HepG2 (cell line): ENCODE results near the gene ASB16. TPM values are rescaled to one million over a fixed set of nuclear protein-coding genes. Genes with fewer than 3 reads are reported as not detected.

ENCODE experiments used
- ARNT2 ChIP-seq: sonication (generic); formaldehyde crosslinking; IDR thresholded peaks from 2 replicates; pipeline ENCODE4 v1.8.0; 2022; ENCODE audit warnings: mild to moderate bottlenecking, low read depth, missing genetic modification reagents, moderate library complexity
- BCL6 ChIP-seq: IDR thresholded peaks from 2 replicates; pipeline ENCODE4 v1.6.1; 2016; ENCODE audit warnings: missing genetic modification reagents, missing compliant biosample characterization
- DZIP1 ChIP-seq: sonication (generic); formaldehyde crosslinking; IDR thresholded peaks from 2 replicates; pipeline ENCODE4 v1.5.0; 2020; ENCODE audit warnings: mild to moderate bottlenecking, missing genetic modification reagents
- JUN ChIP-seq: sonication (generic); formaldehyde crosslinking; IDR thresholded peaks from 2 replicates; pipeline ENCODE4 v1.4.0; 2020; ENCODE audit warnings: mild to moderate bottlenecking, missing genetic modification reagents
- MIER2 ChIP-seq: IDR thresholded peaks from 2 replicates; pipeline ENCODE4 v1.6.1; 2016; ENCODE audit warnings: missing biosample characterization, missing genetic modification reagents
- RARA ChIP-seq: IDR thresholded peaks from 2 replicates; pipeline ENCODE4 v1.6.1; 2016; ENCODE audit warnings: missing genetic modification reagents, missing compliant biosample characterization
- SOX6 ChIP-seq, 2 experiments: fragments of 450-650 bp in 1 of 2; sonication (generic) in 1 of 2; formaldehyde crosslinking in 1 of 2; IDR thresholded peaks; 2 replicates each; pipeline versions ENCODE4 v1.4.0 to v1.6.1; 2017 to 2020; ENCODE audit warnings: antibody characterized with exemption in 1 of 2, mild to moderate bottlenecking in 1 of 2, missing genetic modification reagents in 1 of 2
- SP4 ChIP-seq: sonication (generic); formaldehyde crosslinking; IDR thresholded peaks from 2 replicates; pipeline ENCODE4 v1.8.1; 2023; ENCODE audit warnings: mild to moderate bottlenecking, missing genetic modification reagents
- SPEN ChIP-seq: sonication (generic); formaldehyde crosslinking; IDR thresholded peaks from 2 replicates; pipeline ENCODE4 v1.5.1; 2020; ENCODE audit warnings: low read depth, mild to moderate bottlenecking, missing genetic modification reagents
- SSRP1 ChIP-seq: IDR thresholded peaks from 2 replicates; pipeline ENCODE4 v1.6.1; 2016; ENCODE audit warnings: control low read depth
- YY1 ChIP-seq: IDR thresholded peaks from 2 replicates; pipeline ENCODE4 v1.6.1; 2011; ENCODE audit warnings: low read length, low read depth, moderate library complexity, mild to moderate bottlenecking; ENCODE audit not compliant: insufficient read depth, insufficient replicate concordance
- ZEB1 ChIP-seq: IDR thresholded peaks from 2 replicates; pipeline ENCODE4 v1.6.1; 2012; ENCODE audit warnings: mild to moderate bottlenecking, low read depth, inconsistent platforms; ENCODE audit not compliant: insufficient replicate concordance
- ZNF121 ChIP-seq: sonication (generic); formaldehyde crosslinking; IDR thresholded peaks from 2 replicates; pipeline ENCODE4 v1.5.0; 2020; ENCODE audit warnings: mild to moderate bottlenecking, missing genetic modification reagents
- ZNF274 ChIP-seq: sonication (generic); formaldehyde crosslinking; IDR thresholded peaks from 2 replicates; pipeline ENCODE4 v1.5.1; 2020; ENCODE audit warnings: mild to moderate bottlenecking, missing genetic modification reagents
- ZNF280D ChIP-seq: sonication (generic); formaldehyde crosslinking; IDR thresholded peaks from 2 replicates; pipeline ENCODE4 v1.5.1; 2020; ENCODE audit warnings: mild to moderate bottlenecking, missing genetic modification reagents
- ZNF296 ChIP-seq: sonication (generic); formaldehyde crosslinking; conservative IDR thresholded peaks from 2 replicates; pipeline ENCODE4 v1.5.0; 2020; ENCODE audit warnings: mild to moderate bottlenecking, missing genetic modification reagents
- ZNF547 ChIP-seq: sonication (generic); formaldehyde crosslinking; IDR thresholded peaks from 2 replicates; pipeline ENCODE4 v1.5.1; 2020; ENCODE audit warnings: mild to moderate bottlenecking, missing genetic modification reagents
- ZNF616 ChIP-seq: sonication (generic); formaldehyde crosslinking; IDR thresholded peaks from 2 replicates; pipeline ENCODE4 v1.5.0; 2020; ENCODE audit warnings: low read depth, mild to moderate bottlenecking, missing genetic modification reagents
- ZNF670 ChIP-seq: sonication (generic); formaldehyde crosslinking; IDR thresholded peaks from 2 replicates; pipeline ENCODE4 v1.8.0; 2022; ENCODE audit warnings: mild to moderate bottlenecking, missing genetic modification reagents, borderline replicate concordance
- ZSCAN21 ChIP-seq: sonication (generic); formaldehyde crosslinking; IDR thresholded peaks from 2 replicates; pipeline ENCODE4 v1.8.0; 2022; ENCODE audit warnings: mild to moderate bottlenecking, missing genetic modification reagents, moderate library complexity, borderline replicate concordance
- polyA plus RNA-seq, 8 experiments: library from polyadenylated mRNA; depleted of rRNA in 3 of 8; stranded (reverse) in 7 of 8; unstranded in 1 of 8; fragments of >200 nt; fragmentation: Illumina TruSeq in 4 of 8; extraction: Trizol in 4 of 8; gene quantifications; 2 replicates each; pipeline versions ENCODE4 v1.2.1 to v1.2.3, GENCODE V29; 2011 to 2016; ENCODE audit warnings: low read depth in 4 of 8, missing spikeins in 1 of 8, mixed read lengths in 1 of 8; ENCODE audit not compliant: insufficient read depth in 1 of 8
- total RNA-seq, 5 experiments: library from RNA; depleted of rRNA; stranded (reverse); fragments of >200 nt; fragmentation: Illumina TruSeq; extraction: Trizol; gene quantifications; 2 replicates each; pipeline ENCODE4 v1.2.3, GENCODE V29; 2016; ENCODE audit warnings: low read depth in 1 of 5
- TF ChIP-seq, protein P1 (sequence below): sonication (generic); formaldehyde crosslinking; IDR thresholded peaks from 2 replicates; pipeline ENCODE4 v1.5.0; 2020; ENCODE audit warnings: missing genetic modification reagents, mild to moderate bottlenecking, borderline replicate concordance
- TF ChIP-seq, protein P2 (sequence below): sonication (generic); formaldehyde crosslinking; IDR thresholded peaks from 2 replicates; pipeline ENCODE4 v1.4.0; 2020; ENCODE audit warnings: missing genetic modification reagents

The ASB16 gene
- total and polyA plus RNA-seq, 2 of the 13 experiments (the other 11 are each of a cell fraction or from before 2014, with no cell fraction given): 0.07 TPM; not detected in 1

GRCh38 chr17:44187131-44187899, 16.8 kb downstream of the ASB16 start (continued):
- TF ChIP-seq ZNF280D (no peak), RARA (CRISPR knock-in tag) (0 out of 2 replicates have a peak, but pooled peaks have one; percentile 1), ARNT2 (peak; percentile 49), ZNF274 (CRISPR knock-in tag) (peak; percentile 7; the same call in 1 of the 2 replicates), SPEN (peak; percentile 31), ZNF616 (0 out of 2 replicates have a peak, but pooled peaks have one; percentile 39), ZSCAN21 (CRISPR knock-in tag) (no peak), SOX6 (IDR thresholded peaks at IDR 0.05) (no peak), SOX6 (CRISPR knock-in tag; IDR thresholded peaks at IDR 0.05) (no peak), SSRP1 (peak; percentile 41; the same call in 1 of the 2 replicates), JUN (CRISPR knock-in tag) (no peak), ZNF547 (CRISPR knock-in tag) (no peak), ZEB1 (peak; percentile 37), SP4 (CRISPR knock-in tag) (no peak), ZNF296 (CRISPR knock-in tag) (no peak), BCL6 (peak; percentile 2; the same call in 1 of the 2 replicates), ZNF670 (no peak), MIER2 (CRISPR knock-in tag) (no peak), ZNF121 (no peak), DZIP1 (CRISPR knock-in tag) (no peak), YY1 (peak; percentile 7)
- TF ChIP-seq, protein P1, sequence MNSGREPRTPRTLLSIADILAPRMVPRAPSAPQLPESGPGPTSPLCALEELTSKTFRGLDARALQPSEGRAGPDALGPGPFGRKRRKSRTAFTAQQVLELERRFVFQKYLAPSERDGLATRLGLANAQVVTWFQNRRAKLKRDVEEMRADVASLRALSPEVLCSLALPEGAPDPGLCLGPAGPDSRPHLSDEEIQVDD (CRISPR knock-in tag): no peak
- TF ChIP-seq, protein P2, sequence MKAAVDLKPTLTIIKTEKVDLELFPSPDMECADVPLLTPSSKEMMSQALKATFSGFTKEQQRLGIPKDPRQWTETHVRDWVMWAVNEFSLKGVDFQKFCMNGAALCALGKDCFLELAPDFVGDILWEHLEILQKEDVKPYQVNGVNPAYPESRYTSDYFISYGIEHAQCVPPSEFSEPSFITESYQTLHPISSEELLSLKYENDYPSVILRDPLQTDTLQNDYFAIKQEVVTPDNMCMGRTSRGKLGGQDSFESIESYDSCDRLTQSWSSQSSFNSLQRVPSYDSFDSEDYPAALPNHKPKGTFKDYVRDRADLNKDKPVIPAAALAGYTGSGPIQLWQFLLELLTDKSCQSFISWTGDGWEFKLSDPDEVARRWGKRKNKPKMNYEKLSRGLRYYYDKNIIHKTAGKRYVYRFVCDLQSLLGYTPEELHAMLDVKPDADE (CRISPR knock-in tag): no peak
